CD4-positive, alpha-beta T cell treated with Interleukin-6 at 100 ng/mL for 8 hours (primary cell): ENCODE data around the gene URB1.

Experiments used
- DNase-seq: peaks from one replicate; pipeline ENCODE4 v3.0.0-alpha.2; 2020; ENCODE audit warnings: mixed read lengths, low spot score

Gene URB1

GRCh38 chr21:32340863-32341848, 51.7 kb downstream of the URB1 start:
- no peak for DNase-seq

GRCh38 chr21:32338209-32338921, 54.4 kb downstream of the URB1 start:
- DNase-seq = no peak

GRCh38 chr21:32337206-32337605, 55.6 kb downstream of the URB1 start:
- DNase-seq = no peak

- no peak for DNase-seq
Observed at GRCh38 chr21:32336711-32337110, 56.1 kb downstream of the URB1 start.

GRCh38 chr21:32335601-32336575, 56.9 kb downstream of the URB1 start:
- no peak for DNase-seq

- no peak for DNase-seq
Observed at GRCh38 chr21:32334980-32335531, 57.8 kb downstream of the URB1 start.

GRCh38 chr21:32333953-32334673, 58.7 kb downstream of the URB1 start:
- no peak for DNase-seq

- no peak for DNase-seq
Observed at GRCh38 chr21:32332463-32332951, 60.3 kb downstream of the URB1 start.

- DNase-seq = no peak
Observed at GRCh38 chr21:32331444-32332305, 61.1 kb downstream of the URB1 start.

- DNase-seq = no peak
Observed at GRCh38 chr21:32330784-32331311, 62.0 kb downstream of the URB1 start.

GRCh38 chr21:32329776-32330175, 63.0 kb downstream of the URB1 start:
- no peak for DNase-seq

- DNase-seq = no peak
Observed at GRCh38 chr21:32329331-32329730, 63.5 kb downstream of the URB1 start.

GRCh38 chr21:32328595-32328994, 64.2 kb downstream of the URB1 start:
- no peak for DNase-seq

- no peak for DNase-seq
Observed at GRCh38 chr21:32325706-32326105, 67.1 kb downstream of the URB1 start.

- no peak for DNase-seq
Observed at GRCh38 chr21:32322676-32323075, 70.1 kb downstream of the URB1 start.

GRCh38 chr21:32322103-32322502, 70.7 kb downstream of the URB1 start:
- DNase-seq = no peak

GRCh38 chr21:32321480-32321879, 71.3 kb downstream of the URB1 start:
- DNase-seq = no peak

- no peak for DNase-seq
Observed at GRCh38 chr21:32320726-32321125, 72.1 kb downstream of the URB1 start.

GRCh38 chr21:32320059-32320458, 72.8 kb downstream of the URB1 start:
- DNase-seq = no peak
